HPDE6-E6E7 (cell line): ENCODE results near the gene OR6M1.

Experiments
- DNase-seq: peaks from one replicate; pipeline ENCODE4 v3.0.0; 2011; ENCODE audit warnings: missing footprints; ENCODE audit errors: extremely low spot score

OR6M1 gene

DNA sequence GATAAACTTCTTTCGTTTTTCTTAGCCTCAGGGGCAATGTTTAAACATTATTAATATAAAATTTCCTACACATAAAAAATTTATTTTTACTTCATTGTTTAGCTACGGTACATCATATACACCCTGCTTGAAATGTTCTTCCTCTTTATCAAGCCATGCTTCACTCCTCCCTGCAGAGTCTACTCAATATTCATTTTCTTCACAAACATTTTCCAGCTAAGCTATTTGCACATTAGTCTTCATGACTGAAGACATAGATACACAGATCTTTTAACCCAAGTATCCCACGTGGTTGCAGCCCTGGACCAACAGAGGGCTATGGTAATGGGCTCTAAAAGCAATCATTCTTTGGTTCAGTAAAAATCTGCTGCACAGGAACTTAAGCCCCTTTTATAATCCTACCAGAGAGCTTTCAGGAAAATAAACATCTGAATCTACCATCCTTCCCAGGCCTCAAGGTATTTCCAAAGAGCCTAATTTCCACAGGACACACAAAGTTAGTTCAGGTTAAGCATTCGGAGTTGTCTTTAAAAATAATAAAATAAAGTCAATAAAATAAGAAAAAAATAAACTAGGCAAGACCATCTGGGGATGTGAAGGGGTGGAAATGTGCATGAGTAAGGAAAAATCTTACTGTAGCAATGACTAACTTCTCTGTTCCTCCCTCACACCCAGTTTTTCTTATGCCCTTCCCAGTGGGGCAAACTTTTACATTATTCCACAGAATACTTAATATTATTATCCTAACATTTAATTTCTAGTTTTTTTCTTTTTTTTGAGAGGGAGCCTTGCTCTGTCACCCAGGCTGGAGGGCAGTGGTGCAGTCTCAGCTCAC, 30.2 kb downstream of the OR6M1 start:
- DNase-seq: no peak

DNA sequence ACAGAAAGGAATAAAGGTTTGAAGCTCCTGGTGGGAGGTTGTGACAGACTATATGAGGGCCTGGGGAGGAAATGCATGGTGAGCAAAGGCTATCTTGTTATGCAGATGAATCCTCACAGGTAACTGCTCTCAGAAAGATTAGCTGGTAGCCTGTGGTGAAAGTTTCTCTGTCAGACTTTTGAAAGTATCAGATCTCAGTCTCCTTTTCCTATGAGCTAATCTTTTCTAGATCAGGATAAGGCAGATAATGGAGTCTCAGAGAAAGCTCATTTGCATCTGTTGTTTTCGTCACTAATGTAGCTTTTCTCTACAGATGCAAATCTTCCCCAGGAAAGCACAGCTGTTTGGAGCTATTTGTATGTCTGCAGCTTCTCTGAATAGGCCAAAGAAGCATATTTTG, 30.9 kb downstream of the OR6M1 start:
- DNase-seq: no peak

DNA sequence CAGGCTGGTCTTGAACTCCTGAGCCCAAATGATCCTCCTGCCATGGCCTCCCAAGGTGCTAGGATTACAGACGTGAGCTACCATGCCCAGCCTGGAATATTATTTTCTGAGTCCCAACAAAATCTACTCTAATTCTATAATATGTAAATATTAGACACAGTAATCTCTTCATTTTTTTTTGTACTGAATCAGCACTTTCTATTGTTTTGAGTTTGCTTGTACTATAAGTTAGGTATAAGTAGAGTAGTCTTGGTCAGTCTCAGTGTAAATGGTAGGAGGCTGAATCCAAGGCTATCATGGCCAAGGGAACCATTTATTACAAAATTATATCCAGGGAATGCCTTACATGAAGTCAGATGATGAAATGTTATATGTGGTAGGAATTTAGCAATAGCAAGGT, 32.2 kb downstream of the OR6M1 start:
- no peak for DNase-seq

DNA sequence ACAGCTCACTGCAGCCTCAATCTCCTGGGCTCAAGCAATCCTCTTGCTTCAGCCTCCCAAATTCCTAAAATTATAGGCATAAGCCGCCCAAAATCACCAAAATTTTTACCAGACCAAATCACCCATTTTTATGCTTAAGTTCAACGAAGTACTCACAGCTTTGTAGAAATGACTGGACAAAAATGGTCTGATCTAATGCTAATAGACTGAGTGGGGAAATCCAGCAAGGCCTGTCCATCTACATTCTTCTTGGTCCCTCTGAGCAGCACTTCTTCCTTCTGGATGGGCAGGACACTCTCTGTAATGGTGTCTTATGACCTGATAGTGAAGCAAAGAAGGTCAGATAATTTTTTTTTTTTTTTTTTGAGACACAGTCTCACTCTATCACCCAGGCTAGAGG, 33.1 kb downstream of the OR6M1 start:
- DNase-seq: no peak

DNA sequence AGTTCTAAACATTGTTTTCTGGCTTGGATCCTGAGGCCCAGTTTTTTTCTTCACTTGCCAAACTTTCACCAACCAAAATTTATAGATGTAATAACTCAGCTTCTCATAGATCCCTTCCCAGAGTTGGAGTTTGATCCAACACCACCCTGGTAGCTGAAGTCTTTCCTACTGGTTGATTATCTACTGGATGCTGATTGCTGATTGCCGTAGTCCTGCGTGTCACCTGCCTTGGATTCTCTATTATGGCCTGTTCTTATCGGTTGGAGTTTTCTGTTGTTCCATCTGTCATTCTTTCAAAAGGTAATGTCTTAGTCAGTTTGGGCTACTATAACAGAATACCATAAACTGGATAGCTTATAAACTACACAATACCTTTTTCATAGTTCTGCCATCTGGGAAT, 34.5 kb downstream of the OR6M1 start:
- DNase-seq: no peak

DNA sequence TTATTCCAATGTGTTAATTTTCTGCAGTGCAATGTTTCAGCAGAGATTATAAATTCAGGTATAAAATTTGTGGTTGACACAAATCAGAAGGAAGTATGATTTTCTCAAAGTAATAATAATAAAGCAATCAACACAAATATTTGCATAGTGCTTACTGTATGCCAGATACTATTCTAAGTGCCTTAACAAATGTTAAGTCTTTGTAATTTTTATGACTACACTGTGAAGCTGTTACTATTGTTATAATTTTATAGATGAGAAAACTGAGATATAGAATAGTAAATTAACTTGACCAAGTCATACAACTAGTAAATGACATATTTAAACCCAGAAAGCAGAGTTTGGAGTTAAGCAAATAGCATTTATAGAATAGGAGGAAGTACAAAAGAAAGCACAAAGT, 35.4 kb downstream of the OR6M1 start:
- DNase-seq: no peak

DNA sequence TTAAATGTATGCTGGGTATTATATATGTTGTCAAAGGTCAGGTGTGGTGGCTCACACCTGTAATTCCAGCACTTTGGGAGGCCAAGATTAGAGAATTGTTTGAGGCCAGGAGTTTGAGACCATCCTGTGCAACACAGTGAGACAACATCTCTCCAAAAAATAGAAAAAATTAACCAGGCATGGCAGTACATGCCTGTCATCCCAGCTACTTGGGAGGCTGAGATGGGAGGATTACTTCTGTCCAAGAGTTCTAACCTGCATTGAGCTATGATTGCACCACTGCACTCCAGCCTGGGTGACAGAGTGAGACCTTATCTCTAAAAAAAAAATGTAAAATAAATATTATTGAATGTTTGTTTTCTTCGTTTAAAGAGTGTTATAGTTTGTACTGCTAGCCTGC, 40.5 kb downstream of the OR6M1 start:
- DNase-seq: no peak

DNA sequence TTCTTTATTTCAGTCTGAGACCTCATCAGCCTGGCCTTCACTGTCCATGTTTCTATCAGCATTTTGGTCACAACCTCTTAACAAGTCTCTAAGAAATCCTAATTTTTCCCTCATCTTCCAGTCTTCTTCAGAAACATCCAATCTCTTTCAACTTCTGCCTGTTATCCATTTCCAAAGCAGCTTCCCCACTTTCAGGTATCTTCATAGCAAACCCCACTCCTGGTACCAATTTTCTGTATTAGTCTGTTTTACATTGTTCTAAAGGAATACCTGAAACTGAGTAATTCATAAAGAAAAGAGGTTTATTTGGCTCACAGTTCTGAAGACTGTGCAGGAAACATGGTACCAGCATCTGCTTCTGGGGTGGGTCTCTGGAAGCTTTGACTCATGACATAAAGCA, 43.7 kb downstream of the OR6M1 start:
- DNase-seq: no peak

DNA sequence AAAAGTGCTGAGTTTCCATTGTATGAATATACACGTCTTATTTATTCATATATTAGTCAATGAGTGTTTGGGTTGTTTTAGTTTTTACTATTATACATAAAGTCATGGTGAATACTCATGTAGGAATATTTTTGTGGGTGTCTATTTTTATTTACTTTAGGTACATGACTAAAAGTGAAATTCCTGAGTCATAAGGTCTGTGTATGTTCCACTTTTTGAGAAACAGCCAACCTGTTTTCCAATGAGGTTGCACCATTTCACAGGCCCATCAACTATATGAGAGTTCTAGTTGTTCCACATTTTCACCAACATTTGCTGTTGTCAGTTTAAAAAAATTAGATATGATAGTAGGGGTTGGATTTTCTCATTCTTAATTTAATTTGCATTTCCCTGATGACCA, 45.3 kb downstream of the OR6M1 start:
- DNase-seq: no peak

DNA sequence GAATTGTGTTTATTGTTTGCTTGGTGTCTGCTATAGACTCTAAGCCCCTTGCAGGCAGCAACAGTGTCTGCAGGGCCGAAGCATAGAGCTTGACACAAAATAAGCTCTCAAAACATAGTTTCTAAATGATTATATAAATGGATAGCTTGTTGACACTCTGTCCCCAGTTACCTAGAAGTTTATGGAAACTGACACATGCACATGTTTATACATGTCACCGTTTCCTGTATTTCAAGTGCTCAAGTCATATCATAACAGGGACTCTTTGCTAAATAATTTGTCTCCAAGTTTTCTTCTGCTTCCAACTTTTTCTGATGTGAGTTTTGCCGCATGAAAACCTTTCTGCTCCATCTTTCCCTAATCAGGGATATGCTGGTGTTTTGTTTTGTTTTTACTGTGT, 48.2 kb downstream of the OR6M1 start:
- DNase-seq: no peak

DNA sequence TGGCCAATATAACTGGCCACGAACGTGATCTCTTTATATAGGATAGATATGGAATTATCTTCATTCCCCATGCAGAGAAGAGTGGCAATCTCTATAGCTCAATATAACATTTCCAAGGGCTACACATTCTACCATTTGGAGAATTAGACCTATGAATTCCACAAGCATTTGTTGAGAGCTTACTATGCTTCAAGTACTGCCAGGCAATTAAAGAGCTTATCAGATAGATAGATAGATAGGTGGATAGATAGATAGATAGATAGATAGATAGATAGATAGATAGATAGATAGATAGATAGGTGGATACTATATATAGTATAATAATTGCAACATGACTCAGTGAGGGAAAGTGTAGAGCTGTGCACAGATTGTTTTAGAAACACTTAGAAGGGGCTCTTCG, 50.3 kb downstream of the OR6M1 start:
- no peak for DNase-seq
